Measurements from ENCODE around the gene ZFYVE21. TPM values are rescaled to one million over a fixed set of nuclear protein-coding genes. Genes with fewer than 3 reads are reported as not detected.

ZFYVE21 gene
- total RNA-seq, 6 donors from 2014 or later, result 29.3 to 92.1 (median 65.5) TPM

DNA sequence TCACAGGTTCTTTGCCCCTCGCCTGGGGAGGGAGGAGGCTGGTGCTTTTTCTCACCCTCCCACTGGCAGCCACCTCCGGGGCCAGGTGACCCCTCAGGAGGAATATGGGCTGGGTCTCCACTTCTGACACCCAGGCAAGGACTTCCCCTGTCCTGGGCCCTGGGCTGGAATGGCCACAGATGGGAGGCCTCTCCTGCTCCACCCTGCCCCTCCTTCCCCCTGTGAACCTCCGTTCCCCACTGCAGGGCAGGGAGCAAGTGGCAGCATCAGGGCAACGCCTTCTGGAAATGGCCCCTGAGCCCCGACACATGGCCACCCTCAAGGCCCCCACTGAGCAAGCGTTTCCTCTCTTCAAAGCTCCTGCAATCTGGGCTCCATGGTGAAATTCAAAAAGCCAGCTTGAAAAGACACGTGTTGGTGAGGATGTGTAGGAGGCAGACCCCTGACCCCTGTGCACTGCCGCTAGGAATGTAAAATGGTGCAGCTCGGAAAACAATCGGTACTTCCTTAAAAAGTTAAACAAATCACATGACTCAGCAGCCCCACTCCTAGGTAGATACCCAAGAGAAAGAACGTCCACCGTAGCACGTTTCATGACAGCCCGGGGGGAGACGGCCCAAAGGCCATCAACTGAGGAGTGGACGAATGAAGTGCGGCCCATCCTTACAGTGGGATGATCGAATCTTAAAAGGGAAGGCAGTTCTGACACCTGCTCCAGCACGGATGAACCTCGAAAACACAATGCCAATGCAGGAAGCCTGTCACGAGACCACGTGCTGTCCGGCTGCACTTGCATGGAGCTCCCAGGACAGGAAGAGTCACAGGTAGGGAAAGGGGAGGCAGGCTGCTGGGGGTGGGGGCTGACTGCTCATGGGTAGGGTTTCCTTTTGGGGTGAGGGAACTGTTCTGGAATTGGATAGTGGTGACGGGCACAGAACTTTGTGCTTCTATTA is 11.9 kb upstream of the ZFYVE21 start:
- 72 to 75% methylated on average over 23 to 24 of the region's 24 CpGs for WGBS, 2 donors
- H3K9me3 ChIP-seq, result no peaks in the 10 kb centered on the region
- TF ChIP-seq POLR2AphosphoS5 (IDR thresholded peaks at IDR 0.05) (no peak), POLR2A (IDR thresholded peaks at IDR 0.05) (no peak), EP300 (IDR thresholded peaks at IDR 0.05) (no peak)
- TF ChIP-seq, protein P1, sequence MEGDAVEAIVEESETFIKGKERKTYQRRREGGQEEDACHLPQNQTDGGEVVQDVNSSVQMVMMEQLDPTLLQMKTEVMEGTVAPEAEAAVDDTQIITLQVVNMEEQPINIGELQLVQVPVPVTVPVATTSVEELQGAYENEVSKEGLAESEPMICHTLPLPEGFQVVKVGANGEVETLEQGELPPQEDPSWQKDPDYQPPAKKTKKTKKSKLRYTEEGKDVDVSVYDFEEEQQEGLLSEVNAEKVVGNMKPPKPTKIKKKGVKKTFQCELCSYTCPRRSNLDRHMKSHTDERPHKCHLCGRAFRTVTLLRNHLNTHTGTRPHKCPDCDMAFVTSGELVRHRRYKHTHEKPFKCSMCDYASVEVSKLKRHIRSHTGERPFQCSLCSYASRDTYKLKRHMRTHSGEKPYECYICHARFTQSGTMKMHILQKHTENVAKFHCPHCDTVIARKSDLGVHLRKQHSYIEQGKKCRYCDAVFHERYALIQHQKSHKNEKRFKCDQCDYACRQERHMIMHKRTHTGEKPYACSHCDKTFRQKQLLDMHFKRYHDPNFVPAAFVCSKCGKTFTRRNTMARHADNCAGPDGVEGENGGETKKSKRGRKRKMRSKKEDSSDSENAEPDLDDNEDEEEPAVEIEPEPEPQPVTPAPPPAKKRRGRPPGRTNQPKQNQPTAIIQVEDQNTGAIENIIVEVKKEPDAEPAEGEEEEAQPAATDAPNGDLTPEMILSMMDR (IDR thresholded peaks at IDR 0.05), result no peak
- H3K27me3 ChIP-seq, result no peaks in the 10 kb centered on the region
- H3K4me3 ChIP-seq, result no peak overlapping the region
- no peak for ATAC-seq (ENCODE audit: low FRiP score in 2 of 2)
- peaks cover 11 to 83% (median 53%) of the 10 kb centered on the region in 4 donors for H3K36me3 ChIP-seq
- peak overlapping the region in 1 of 4 donors; percentile 75 for H3K27ac ChIP-seq
- DNase-seq, result no peak
- H3K4me1 ChIP-seq, result peaks cover 17 to 43% (median 23%) of the 10 kb centered on the region in 4 donors

DNA sequence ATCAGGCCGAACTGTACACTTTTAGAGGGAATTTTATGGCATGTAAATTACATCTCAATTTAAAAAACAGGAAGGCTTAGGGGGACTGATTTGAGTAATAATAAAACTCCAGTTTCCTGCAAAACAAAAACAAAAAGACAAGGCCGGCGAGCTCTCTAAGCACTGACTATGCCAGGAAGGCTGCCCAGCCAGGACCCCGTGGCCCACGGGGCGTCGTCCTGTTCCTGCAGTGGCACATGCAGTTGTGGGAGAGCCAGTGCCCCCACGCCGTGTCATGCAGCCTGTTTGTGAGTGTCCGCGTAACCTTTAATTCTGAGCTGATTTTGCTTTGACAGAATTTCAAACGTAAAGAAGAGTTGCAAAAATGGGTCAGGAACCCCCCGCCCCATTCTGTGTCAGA is 10.9 kb upstream of the ZFYVE21 start:
- no peaks in the 10 kb centered on the region for H3K9me3 ChIP-seq
- DNase-seq (peak in 1 of 2 donors; percentile 71), ATAC-seq (ENCODE audit: low FRiP score in 2 of 2) (no peak)
- no peak overlapping the region for H3K4me3 ChIP-seq
- TF ChIP-seq EP300 (IDR thresholded peaks at IDR 0.05), result no peak
- H3K27me3 ChIP-seq, result no peaks in the 10 kb centered on the region
- H3K27ac ChIP-seq, result peak overlapping the region; percentile 61 to 79 (median 77)
- H3K36me3 ChIP-seq, result peaks cover 11 to 79% (median 45%) of the 10 kb centered on the region in 4 donors
- WGBS, 2 donors, result 52 to 66% methylated on average over 13 of the region's 13 CpGs
- H3K4me1 ChIP-seq, result peaks cover 14 to 37% (median 20%) of the 10 kb centered on the region in 4 donors

- Histone ChIP-seq H3K27ac (peak overlapping the region; percentile 61 to 79 (median 77)), H3K36me3 (peaks cover 11 to 78% (median 41%) of the 10 kb centered on the region in 4 donors), H3K4me3 (peak overlapping the region in 3 of 4 donors; percentile 1 to 26 (median 14)), H3K4me1 (peaks cover 14 to 37% (median 20%) of the 10 kb centered on the region in 4 donors), H3K9me3 (no peaks in the 10 kb centered on the region), H3K27me3 (no peaks in the 10 kb centered on the region)
- DNase-seq (peak; percentile 92 to 93), ATAC-seq (ENCODE audit: low FRiP score in 2 of 2) (peak; percentile 51 to 87)
- 40 to 48% methylated on average over 11 to 15 of the region's 15 CpGs for WGBS, 2 donors
- TF ChIP-seq, protein P1 (IDR thresholded peaks at IDR 0.05), result no peak
- TF ChIP-seq POLR2A (IDR thresholded peaks at IDR 0.05), result peak in 1 of 4 donors; percentile 26
- peak in 1 of 4 donors; percentile 41 for TF ChIP-seq EP300 (IDR thresholded peaks at IDR 0.05)
- peak; percentile 20 to 45 for TF ChIP-seq POLR2AphosphoS5 (IDR thresholded peaks at IDR 0.05)
Measured at GRCh38 chr14:103705118-103705503, 10.5 kb upstream of the ZFYVE21 start.

- peaks cover 14 to 39% (median 21%) of the 10 kb centered on the region in 4 donors for H3K4me1 ChIP-seq
- H3K27ac ChIP-seq, result peak overlapping the region; percentile 61 to 79 (median 77)
- H3K9me3 ChIP-seq, result no peaks in the 10 kb centered on the region
- DNase-seq (no peak), ATAC-seq (ENCODE audit: low FRiP score in 2 of 2) (peak in 1 of 2 donors; percentile 42)
- no peak for TF ChIP-seq POLR2A (IDR thresholded peaks at IDR 0.05)
- TF ChIP-seq EP300 (IDR thresholded peaks at IDR 0.05), result no peak
- TF ChIP-seq, protein P1 (IDR thresholded peaks at IDR 0.05), result no peak
- TF ChIP-seq POLR2AphosphoS5 (IDR thresholded peaks at IDR 0.05), result no peak
- peak overlapping the region in 3 of 4 donors; percentile 1 to 26 (median 14) for H3K4me3 ChIP-seq
- WGBS, 2 donors, result 61 to 67% methylated on average over 12 to 27 of the region's 28 CpGs
- no peaks in the 10 kb centered on the region for H3K27me3 ChIP-seq
- peaks cover 11 to 72% (median 38%) of the 10 kb centered on the region in 4 donors for H3K36me3 ChIP-seq
Measured at GRCh38 chr14:103705504-103706284, 9.9 kb upstream of the ZFYVE21 start.
